Activated CD4-positive, alpha-beta memory T cell treated with anti-CD3 and anti-CD28 coated beads for 36 hours (primary cell): ENCODE measurements around the gene SATB2. TPM values are rescaled to one million over a fixed set of nuclear protein-coding genes. Genes with fewer than 3 reads are reported as not detected.

Experiments used
- CTCF ChIA-PET: fragments of 350-600 bp; sonication (Branson Sonifier 250); formaldehyde crosslinking; loops from one replicate; lab custom pipeline; 2021; ENCODE audit warnings: antibody characterized with exemption, inconsistent platforms; lab: Charles Lee
- POLR2A ChIA-PET: fragments of 350-600 bp; sonication (Branson Sonifier 250); formaldehyde crosslinking; loops from one replicate; lab custom pipeline; 2021; ENCODE audit warnings: antibody characterized with exemption; lab: Charles Lee
- DNase-seq: peaks from one replicate; pipeline ENCODE4 v3.0.0-alpha.2; 2020
- H3K27ac Mint-ChIP-seq: one replicate; pipeline ENCODE4 v1.8.0; 2021; ENCODE audit warnings: mixed read lengths
- H3K27me3 Mint-ChIP-seq: one replicate; pipeline ENCODE4 v1.8.0; 2021; ENCODE audit warnings: mixed read lengths
- H3K36me3 Mint-ChIP-seq: one replicate; pipeline ENCODE4 v1.8.0; 2021; ENCODE audit warnings: mixed read lengths
- H3K4me1 Mint-ChIP-seq: one replicate; pipeline ENCODE4 v1.8.0; 2021; ENCODE audit warnings: low read depth, mixed read lengths
- H3K4me3 Mint-ChIP-seq: one replicate; pipeline ENCODE4 v1.8.0; 2021; ENCODE audit warnings: mild to moderate bottlenecking, mixed read lengths
- H3K9me3 Mint-ChIP-seq: one replicate; pipeline ENCODE4 v1.8.0; 2021; ENCODE audit warnings: mixed read lengths
- intact Hi-C: fragments of 100-400 bp; cut with micrococcal nuclease; formaldehyde crosslinking; loops from one replicate; pipeline ENCODE4 v1.15.1; 2023
- total RNA-seq, 2 experiments: library from RNA; stranded (reverse); gene quantifications; one replicate each; pipeline ENCODE4 v1.2.3, GENCODE V29; 2021

Gene SATB2
- total RNA-seq, 2 experiments from 2014 or later = 0.17 to 0.19 TPM

DNA sequence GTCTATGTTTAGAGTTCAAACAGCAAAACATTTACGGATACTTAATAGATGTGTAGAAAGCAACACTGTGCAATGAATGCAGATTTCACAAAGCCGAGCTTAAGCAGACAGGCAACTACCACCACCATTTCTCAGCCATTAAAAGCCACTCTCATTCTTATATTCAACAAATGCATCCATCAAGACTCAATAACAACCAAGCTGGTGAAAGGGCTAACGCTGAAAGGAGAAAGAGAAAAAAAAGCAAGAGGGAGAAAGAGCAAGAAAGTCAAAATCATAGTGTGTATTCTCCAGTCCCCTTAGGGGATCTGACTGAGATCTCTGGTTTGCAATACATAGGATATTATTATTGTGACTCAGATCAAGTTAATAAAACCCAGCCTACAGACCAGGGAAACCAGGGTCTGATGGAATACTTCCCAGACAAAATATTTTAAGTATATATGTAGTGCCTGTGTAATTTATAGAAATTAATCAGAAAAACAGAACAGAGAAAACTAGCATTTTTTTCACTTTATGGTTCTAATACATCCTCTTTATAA lies 14.1 kb downstream of the SATB2 start:
- CTCF ChIA-PET = interaction anchor here (0.6 kb wide), 1 partner anchor 19 kb away, joined by 3 read pairs; no protein-coding TSS in a partner anchor
- Mint-ChIP-seq H3K27me3 (peaks cover 29% of the 10 kb centered on the region), H3K4me1 (no peaks in the 10 kb centered on the region), H3K27ac (no peak overlapping the region), H3K4me3 (no peak overlapping the region), H3K9me3 (no peaks in the 10 kb centered on the region), H3K36me3 (no peaks in the 10 kb centered on the region)
- intact Hi-C loops = no loop called here
- POLR2A ChIA-PET = no interaction called here
- DNase-seq = no peak

DNA sequence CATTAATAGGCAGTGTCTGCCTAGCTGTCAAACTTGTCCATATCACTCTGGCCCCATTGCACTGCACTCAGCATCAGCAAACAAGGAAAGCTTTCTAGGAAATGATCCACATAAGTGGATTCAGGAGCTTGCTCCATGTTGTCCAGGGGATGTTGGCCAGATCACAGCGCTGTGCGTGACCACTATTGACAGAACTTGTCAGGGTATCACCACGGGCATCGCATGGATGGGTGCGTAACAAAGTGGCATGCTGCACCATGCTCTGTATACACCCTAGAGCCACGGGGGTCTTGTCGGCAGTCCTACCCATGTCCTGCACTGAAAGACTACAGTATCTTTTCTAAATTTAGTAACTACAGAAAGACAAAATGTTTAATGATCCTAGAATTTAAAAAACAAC lies 15.6 kb downstream of the SATB2 start:
- DNase-seq = no peak
- ChIA-PET CTCF (no interaction called here), POLR2A (no interaction called here)
- Mint-ChIP-seq H3K27ac (no peak overlapping the region), H3K4me1 (no peaks in the 10 kb centered on the region), H3K27me3 (peaks cover 26% of the 10 kb centered on the region), H3K9me3 (no peaks in the 10 kb centered on the region), H3K36me3 (no peaks in the 10 kb centered on the region), H3K4me3 (no peak overlapping the region)
- intact Hi-C loops = no loop called here

DNA sequence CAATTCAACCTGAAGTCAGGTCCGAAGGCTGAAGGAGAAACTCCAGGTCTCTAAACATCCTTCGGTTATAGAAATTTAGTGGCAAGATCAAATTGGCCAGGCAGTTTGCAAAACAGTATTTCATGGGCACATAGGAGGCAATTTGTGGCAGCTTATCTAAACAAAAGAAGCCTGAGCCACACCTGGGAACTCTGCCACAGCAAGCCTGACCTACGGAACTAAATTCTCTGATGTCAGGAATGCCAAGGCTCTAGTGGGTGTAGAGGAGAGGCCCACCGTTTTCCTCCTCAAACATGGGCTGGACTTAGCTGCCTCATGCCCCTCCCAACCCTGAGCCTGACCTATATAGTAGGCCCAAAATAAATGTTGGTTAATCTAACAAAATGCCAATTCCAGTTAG lies 16.0 kb downstream of the SATB2 start:
- Mint-ChIP-seq H3K9me3 (no peaks in the 10 kb centered on the region), H3K36me3 (no peaks in the 10 kb centered on the region), H3K27ac (no peak overlapping the region), H3K4me1 (no peaks in the 10 kb centered on the region), H3K27me3 (peaks cover 22% of the 10 kb centered on the region), H3K4me3 (no peak overlapping the region)
- ChIA-PET POLR2A (no interaction called here), CTCF (interaction anchor here (2.0 kb wide), 1 partner anchor 47 kb away, joined by 4 read pairs; no protein-coding TSS in a partner anchor)
- intact Hi-C loops = no loop called here
- no peak for DNase-seq

DNA sequence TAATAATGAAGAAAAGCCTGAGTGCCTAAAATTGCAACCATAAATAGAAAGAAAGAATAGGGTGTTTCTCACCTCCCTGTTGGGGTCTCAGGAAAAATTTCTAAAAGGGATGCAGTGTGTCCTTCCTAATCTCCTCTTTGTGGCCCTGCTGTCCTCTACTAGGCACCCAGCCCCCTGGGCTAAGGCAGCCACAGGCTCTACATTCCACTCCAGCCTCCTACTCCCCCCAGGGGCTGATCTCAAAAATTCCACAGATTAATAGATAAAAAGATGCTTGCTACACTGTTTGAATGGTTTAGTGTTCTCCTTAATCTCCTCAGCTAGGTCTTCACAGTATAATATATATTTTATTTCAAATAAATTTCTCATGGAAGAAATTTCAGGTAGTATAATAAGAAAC lies 17.6 kb downstream of the SATB2 start:
- H3K9me3 Mint-ChIP-seq = no peaks in the 10 kb centered on the region
- ChIA-PET POLR2A (no interaction called here), CTCF (interaction anchor here (2.0 kb wide), 1 partner anchor 49 kb away, joined by 4 read pairs; no protein-coding TSS in a partner anchor)
- H3K27ac Mint-ChIP-seq = no peak overlapping the region
- no peak overlapping the region for H3K4me3 Mint-ChIP-seq
- H3K27me3 Mint-ChIP-seq = peaks cover 20% of the 10 kb centered on the region
- H3K4me1 Mint-ChIP-seq = no peaks in the 10 kb centered on the region
- DNase-seq = no peak
- intact Hi-C loops = no loop called here
- H3K36me3 Mint-ChIP-seq = no peaks in the 10 kb centered on the region

DNA sequence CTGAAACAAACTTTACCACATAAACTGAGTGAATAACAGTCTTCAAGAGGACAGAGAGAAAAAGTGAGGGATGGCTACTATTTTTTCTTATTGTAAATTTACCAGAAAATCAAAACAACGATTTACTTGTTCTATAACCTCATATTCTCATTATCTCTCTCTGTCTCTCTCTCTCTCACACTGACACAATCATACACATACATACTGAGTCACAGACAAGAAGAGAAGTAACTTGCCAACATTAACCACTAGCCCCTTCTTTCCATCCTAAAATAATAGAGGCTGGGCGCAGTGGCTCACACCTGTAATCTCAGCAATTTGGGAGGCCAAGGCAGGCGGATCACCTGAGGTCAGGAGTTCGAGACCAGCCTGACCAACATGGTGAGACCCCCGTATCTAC lies 18.2 kb downstream of the SATB2 start:
- Mint-ChIP-seq H3K4me3 (no peak overlapping the region), H3K27ac (no peak overlapping the region), H3K27me3 (peaks cover 18% of the 10 kb centered on the region), H3K36me3 (no peaks in the 10 kb centered on the region), H3K4me1 (no peaks in the 10 kb centered on the region), H3K9me3 (no peaks in the 10 kb centered on the region)
- no peak for DNase-seq
- ChIA-PET POLR2A (no interaction called here), CTCF (no interaction called here)
- intact Hi-C loops = no loop called here

DNA sequence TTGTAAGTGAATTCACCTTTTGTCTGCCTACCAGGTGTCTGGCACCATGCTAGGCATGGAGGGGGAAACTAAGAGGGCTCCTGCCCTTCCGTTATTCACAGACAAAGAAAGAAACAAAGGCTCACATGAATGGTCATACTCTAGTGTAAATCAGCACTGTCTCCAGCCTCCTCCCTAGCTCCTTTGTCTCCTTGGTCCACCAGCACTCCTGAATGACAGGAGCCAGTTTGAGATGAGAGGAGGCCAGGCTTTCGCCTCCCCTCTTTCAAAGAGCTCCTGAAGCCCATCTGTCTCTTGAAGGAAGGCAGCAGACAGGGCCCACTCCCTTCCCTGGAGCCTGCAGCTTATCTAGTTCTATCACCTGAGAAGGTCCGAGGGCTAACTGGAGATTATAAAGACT lies 18.7 kb downstream of the SATB2 start:
- no peaks in the 10 kb centered on the region for H3K4me1 Mint-ChIP-seq
- peaks cover 16% of the 10 kb centered on the region for H3K27me3 Mint-ChIP-seq
- no peak for DNase-seq
- no peak overlapping the region for H3K4me3 Mint-ChIP-seq
- intact Hi-C loops = no loop called here
- H3K36me3 Mint-ChIP-seq = no peaks in the 10 kb centered on the region
- ChIA-PET POLR2A (no interaction called here), CTCF (interaction anchor here (1.0 kb wide), 1 partner anchor 17 kb away, joined by 4 read pairs; no protein-coding TSS in a partner anchor)
- H3K9me3 Mint-ChIP-seq = no peaks in the 10 kb centered on the region
- H3K27ac Mint-ChIP-seq = no peak overlapping the region

DNA sequence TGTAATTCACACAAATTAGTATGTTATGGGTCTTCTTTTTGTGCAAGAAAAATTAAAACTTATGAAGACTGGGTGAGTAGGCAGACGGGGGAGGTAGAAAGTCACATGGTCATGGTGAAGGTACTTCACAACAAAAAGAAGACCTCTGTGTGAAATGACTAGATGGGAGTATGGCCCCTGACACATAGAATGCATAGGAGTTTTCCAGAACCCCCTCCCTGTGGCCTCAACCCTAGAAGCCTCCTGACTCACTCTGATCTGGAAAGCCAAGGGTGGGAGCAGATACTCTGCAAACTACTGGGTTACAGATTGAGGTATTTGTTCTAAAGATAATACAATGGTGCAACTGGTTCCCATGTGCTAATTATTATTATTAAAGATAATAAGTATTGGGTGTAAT lies 23.2 kb downstream of the SATB2 start:
- intact Hi-C loops = no loop called here
- no peaks in the 10 kb centered on the region for H3K9me3 Mint-ChIP-seq
- peaks cover 12% of the 10 kb centered on the region for H3K27me3 Mint-ChIP-seq
- no peaks in the 10 kb centered on the region for H3K36me3 Mint-ChIP-seq
- DNase-seq = no peak
- CTCF ChIA-PET = no interaction called here
- POLR2A ChIA-PET = no interaction called here
- no peak overlapping the region for H3K27ac Mint-ChIP-seq
- H3K4me1 Mint-ChIP-seq = no peaks in the 10 kb centered on the region
- no peak overlapping the region for H3K4me3 Mint-ChIP-seq

DNA sequence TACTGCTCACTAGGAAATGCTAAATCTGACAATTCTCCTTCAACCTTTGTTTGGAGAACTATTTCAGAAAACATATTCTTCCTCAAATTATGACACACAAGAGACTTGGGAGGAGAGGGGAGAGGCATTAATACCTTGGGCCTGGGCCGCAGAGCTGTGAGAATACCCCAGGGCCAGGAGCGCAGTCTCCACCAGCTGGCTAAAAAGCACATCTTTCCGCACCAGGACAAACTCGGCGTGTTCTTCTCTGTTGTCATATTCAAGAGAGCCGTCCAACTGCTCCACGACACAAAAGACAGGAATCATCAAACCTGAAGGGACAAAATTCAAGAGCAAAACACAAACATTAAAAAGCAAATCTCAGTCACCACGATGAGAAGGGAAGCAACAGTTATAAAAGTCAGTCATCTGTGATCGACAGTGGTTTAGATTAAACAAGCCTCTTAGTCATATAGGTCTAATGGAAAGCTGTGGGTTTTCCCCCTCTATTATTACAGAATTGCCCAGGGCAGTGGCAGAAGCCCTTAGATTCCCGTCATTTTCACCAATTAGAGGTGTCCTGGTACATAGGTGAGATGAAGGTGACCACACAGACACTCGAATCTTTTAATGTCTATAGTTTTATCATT lies 24.4 kb downstream of the SATB2 start:
- H3K27ac Mint-ChIP-seq = no peak overlapping the region
- ChIA-PET CTCF (interaction anchor here (0.9 kb wide), 1 partner anchor 10 kb away, joined by 3 read pairs; no protein-coding TSS in a partner anchor), POLR2A (no interaction called here)
- H3K27me3 Mint-ChIP-seq = peaks cover 12% of the 10 kb centered on the region
- no peaks in the 10 kb centered on the region for H3K4me1 Mint-ChIP-seq
- no peak for DNase-seq
- intact Hi-C loops = no loop called here
- H3K9me3 Mint-ChIP-seq = no peaks in the 10 kb centered on the region
- no peak overlapping the region for H3K4me3 Mint-ChIP-seq
- no peaks in the 10 kb centered on the region for H3K36me3 Mint-ChIP-seq

DNA sequence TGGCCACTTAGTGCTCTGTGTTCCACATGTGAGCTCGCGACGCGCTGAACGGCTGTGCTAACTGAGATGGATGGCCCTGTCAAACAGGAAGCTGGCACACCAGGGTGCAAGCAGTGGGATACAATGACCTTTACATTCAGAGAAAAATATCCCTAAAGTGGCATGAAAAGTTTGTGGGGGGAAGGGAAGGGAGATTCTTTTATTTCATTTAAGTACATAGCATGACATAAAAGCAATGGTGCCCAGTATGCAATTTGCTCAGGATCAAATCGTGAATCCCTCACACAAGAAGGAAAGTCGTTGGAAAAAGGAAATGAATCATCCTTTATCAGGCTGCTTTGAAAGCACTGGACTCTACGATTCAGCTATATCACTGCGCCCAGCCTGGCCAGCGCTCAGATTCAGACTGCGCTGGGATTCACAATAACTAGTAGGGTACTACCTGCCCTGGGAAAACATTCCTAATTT lies 26.0 kb downstream of the SATB2 start:
- intact Hi-C loops = no loop called here
- CTCF ChIA-PET = interaction anchor here (0.9 kb wide), 2 partner anchors 32 to 57 kb away, joined by 3 to 6 read pairs; no protein-coding TSS in a partner anchor
- H3K4me3 Mint-ChIP-seq = no peak overlapping the region
- no peak overlapping the region for H3K27ac Mint-ChIP-seq
- POLR2A ChIA-PET = no interaction called here
- no peaks in the 10 kb centered on the region for H3K9me3 Mint-ChIP-seq
- H3K4me1 Mint-ChIP-seq = no peaks in the 10 kb centered on the region
- H3K27me3 Mint-ChIP-seq = peaks cover 12% of the 10 kb centered on the region
- no peaks in the 10 kb centered on the region for H3K36me3 Mint-ChIP-seq
- no peak for DNase-seq

DNA sequence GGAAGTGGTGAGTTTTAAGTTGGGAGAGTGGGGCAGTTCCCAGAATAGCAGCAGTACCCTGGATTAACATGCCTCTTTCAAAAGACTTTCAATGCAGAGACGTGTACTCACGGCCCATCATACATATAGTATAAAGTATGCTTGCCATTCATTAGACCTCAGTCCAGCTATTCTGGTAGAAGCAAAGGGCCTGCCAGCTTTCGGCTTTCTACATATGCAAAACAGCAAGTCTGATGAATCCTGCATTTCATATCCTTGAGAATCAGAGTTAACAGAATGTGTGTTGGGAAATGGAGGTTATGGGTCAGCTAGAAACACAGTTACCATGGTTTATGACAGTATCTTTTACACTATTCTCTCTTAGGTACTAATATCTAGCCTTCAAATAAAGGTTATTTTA lies 27.5 kb downstream of the SATB2 start:
- no peak for DNase-seq
- H3K9me3 Mint-ChIP-seq = no peaks in the 10 kb centered on the region
- ChIA-PET POLR2A (no interaction called here), CTCF (no interaction called here)
- intact Hi-C loops = no loop called here
- peaks cover 14% of the 10 kb centered on the region for H3K27me3 Mint-ChIP-seq
- no peaks in the 10 kb centered on the region for H3K36me3 Mint-ChIP-seq
- no peak overlapping the region for H3K27ac Mint-ChIP-seq
- no peaks in the 10 kb centered on the region for H3K4me1 Mint-ChIP-seq
- no peak overlapping the region for H3K4me3 Mint-ChIP-seq

DNA sequence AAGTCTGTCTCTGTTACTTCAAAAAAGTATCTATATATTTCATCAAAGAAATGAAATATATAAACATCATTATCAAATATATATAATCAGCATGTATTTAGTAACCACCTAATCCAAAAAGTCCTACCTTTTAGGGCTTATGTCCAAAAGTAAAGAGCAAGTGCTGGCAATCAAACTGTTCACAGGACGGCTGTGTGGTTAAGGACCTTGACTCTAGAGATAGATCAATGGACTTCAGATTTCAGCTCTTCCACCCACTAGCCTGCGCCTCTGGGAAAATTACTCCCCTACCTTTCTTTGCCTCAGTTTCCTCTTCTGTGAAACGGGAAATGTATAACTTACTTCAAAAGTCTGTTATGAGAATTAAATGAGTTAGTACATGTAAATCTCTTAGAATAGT lies 29.4 kb downstream of the SATB2 start:
- POLR2A ChIA-PET = no interaction called here
- H3K4me1 Mint-ChIP-seq = no peaks in the 10 kb centered on the region
- H3K27ac Mint-ChIP-seq = no peak overlapping the region
- no peak for DNase-seq
- peaks cover 10% of the 10 kb centered on the region for H3K27me3 Mint-ChIP-seq
- H3K36me3 Mint-ChIP-seq = no peaks in the 10 kb centered on the region
- CTCF ChIA-PET = no interaction called here
- no peak overlapping the region for H3K4me3 Mint-ChIP-seq
- intact Hi-C loops = no loop called here
- no peaks in the 10 kb centered on the region for H3K9me3 Mint-ChIP-seq

DNA sequence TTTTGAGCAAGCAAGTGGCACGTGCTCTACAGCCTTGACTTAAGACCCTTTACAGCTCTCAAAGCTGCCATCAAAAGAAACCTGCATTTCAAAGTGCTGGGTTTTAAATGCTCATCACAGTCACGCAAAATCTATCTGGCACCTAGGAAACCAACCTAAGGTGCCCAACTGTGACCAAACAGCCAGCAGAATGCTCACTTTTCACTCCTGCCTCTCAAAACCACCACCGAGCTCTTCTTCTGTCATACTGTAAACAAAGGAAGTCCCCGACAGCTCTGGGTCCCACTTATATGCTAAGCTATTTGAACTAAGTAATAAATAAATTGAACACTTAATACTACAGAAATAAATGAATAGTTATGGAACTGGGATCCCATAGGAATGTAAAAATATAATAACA lies 33.6 kb downstream of the SATB2 start:
- Mint-ChIP-seq H3K27ac (no peak overlapping the region), H3K9me3 (no peaks in the 10 kb centered on the region), H3K27me3 (peaks cover 2% of the 10 kb centered on the region), H3K4me1 (no peaks in the 10 kb centered on the region), H3K36me3 (no peaks in the 10 kb centered on the region), H3K4me3 (no peak overlapping the region)
- intact Hi-C loops = no loop called here
- ChIA-PET POLR2A (no interaction called here), CTCF (no interaction called here)
- no peak for DNase-seq

DNA sequence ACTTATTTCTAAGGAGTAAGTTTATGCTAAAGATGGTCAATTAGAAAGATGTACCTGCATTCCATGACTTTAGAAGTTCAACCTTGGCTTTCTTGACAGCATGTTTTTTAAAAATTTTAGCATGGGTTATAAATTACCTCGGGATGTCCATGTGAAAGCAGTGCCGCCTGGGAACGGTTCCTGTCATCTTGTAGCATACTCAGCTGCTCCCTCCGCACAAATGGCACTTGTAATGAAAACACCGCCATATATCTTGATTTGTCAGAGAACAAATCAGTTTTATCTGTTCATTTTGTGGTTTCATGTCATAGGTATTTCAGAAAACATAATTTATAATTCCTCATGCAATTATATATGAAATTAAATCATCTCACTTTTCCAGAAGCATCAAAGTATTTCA lies 38.3 kb downstream of the SATB2 start:
- intact Hi-C loops = no loop called here
- Mint-ChIP-seq H3K27ac (no peak overlapping the region), H3K9me3 (no peaks in the 10 kb centered on the region), H3K36me3 (no peaks in the 10 kb centered on the region), H3K27me3 (peaks cover 7% of the 10 kb centered on the region), H3K4me1 (no peaks in the 10 kb centered on the region), H3K4me3 (no peak overlapping the region)
- no peak for DNase-seq
- ChIA-PET CTCF (no interaction called here), POLR2A (no interaction called here)
